CD4-positive, alpha-beta memory T cell (primary cell): ENCODE data around the gene ZBTB21. TPM values are rescaled to one million over a fixed set of nuclear protein-coding genes. Genes with fewer than 3 reads are reported as not detected.

Experiments
- CTCF ChIA-PET: fragments of 350-600 bp; sonication (Branson Sonifier 250); formaldehyde crosslinking; loops from one replicate; lab custom pipeline; 2021; ENCODE audit warnings: inconsistent platforms; ENCODE audit not compliant: partially characterized antibody; lab: Charles Lee
- POLR2A ChIA-PET: fragments of 350-600 bp; sonication (Branson Sonifier 250); formaldehyde crosslinking; loops from one replicate; lab custom pipeline; 2021; ENCODE audit not compliant: partially characterized antibody; lab: Charles Lee
- DNase-seq, 5 donors: peaks; one replicate each; pipeline versions ENCODE4 v3.0.0 to v3.0.0-alpha.2; 2020 to 2022; ENCODE audit warnings: mixed read lengths in 1 of 5
- H3K27ac ChIP-seq: one replicate; pipeline ENCODE4 v1.7.0; 2013; ENCODE audit warnings: low read depth, low read length
- H3K27me3 ChIP-seq: 2 replicates; pipeline ENCODE4 v1.7.0; 2013; ENCODE audit warnings: mild to moderate bottlenecking, low read length, moderate library complexity; ENCODE audit not compliant: insufficient read depth
- H3K36me3 ChIP-seq: 2 replicates; pipeline ENCODE4 v1.7.0; 2013; ENCODE audit warnings: mild to moderate bottlenecking, low read length, moderate library complexity; ENCODE audit not compliant: insufficient read depth
- H3K4me1 ChIP-seq: 2 replicates; pipeline ENCODE4 v1.7.0; 2013; ENCODE audit warnings: mild to moderate bottlenecking, low read length, moderate library complexity; ENCODE audit not compliant: insufficient read depth
- H3K4me3 ChIP-seq, 2 donors: one replicate each; pipeline ENCODE4 v1.7.0; 2013; ENCODE audit warnings: low read length in 2 of 2, mild to moderate bottlenecking in 1 of 2
- H3K9me3 ChIP-seq, 2 donors: one replicate each; pipeline ENCODE4 v1.7.0; 2013; ENCODE audit warnings: low read length in 2 of 2, control low read depth in 1 of 2; ENCODE audit not compliant: control insufficient read depth in 1 of 2
- H3K27ac Mint-ChIP-seq, 7 donors: one replicate each; pipeline ENCODE4 v1.8.0; 2020 to 2021; ENCODE audit warnings: mixed read lengths in 7 of 7, mild to moderate bottlenecking in 6 of 7, inconsistent platforms in 3 of 7, moderate library complexity in 3 of 7
- H3K27me3 Mint-ChIP-seq, 2 donors: one replicate each; pipeline ENCODE4 v1.8.0; 2020 to 2021; ENCODE audit warnings: mixed read lengths in 2 of 2
- H3K36me3 Mint-ChIP-seq, 2 donors: one replicate each; pipeline ENCODE4 v1.8.0; 2020 to 2021; ENCODE audit warnings: mixed read lengths in 2 of 2, inconsistent platforms in 1 of 2, mild to moderate bottlenecking in 1 of 2
- H3K4me1 Mint-ChIP-seq, 4 donors: one replicate each; pipeline ENCODE4 v1.8.0; 2020 to 2021; ENCODE audit warnings: mixed read lengths in 4 of 4, mild to moderate bottlenecking in 1 of 4
- H3K4me3 Mint-ChIP-seq, 8 donors: one replicate each; pipeline ENCODE4 v1.8.0; 2020 to 2021; ENCODE audit warnings: mixed read lengths in 8 of 8, mild to moderate bottlenecking in 7 of 8, moderate library complexity in 6 of 8, inconsistent platforms in 3 of 8
- H3K9me3 Mint-ChIP-seq, 8 donors: one replicate each; pipeline ENCODE4 v1.8.0; 2020 to 2021; ENCODE audit warnings: mixed read lengths in 8 of 8, mild to moderate bottlenecking in 5 of 8, inconsistent platforms in 3 of 8, moderate library complexity in 1 of 8
- intact Hi-C: fragments of 100-400 bp; cut with micrococcal nuclease; formaldehyde crosslinking; loops from one replicate; pipeline ENCODE4 v1.15.1; 2023
- polyA plus RNA-seq, 2 donors: library from polyadenylated mRNA; unstranded; fragments of 300-500 nt; fragmentation: Illumina TruSeq; gene quantifications; one replicate each; pipeline ENCODE4 v1.2.3, GENCODE V29; 2021
- total RNA-seq, 2 experiments: library from RNA; stranded (reverse); gene quantifications; one replicate each; pipeline ENCODE4 v1.2.3, GENCODE V29; 2021

Gene ZBTB21
- total and polyA plus RNA-seq, 4 experiments from 2014 or later, result 4.3 to 21.7 (median 13.5) TPM

GRCh38 chr21:41989698-41990097 is 20.5 kb downstream of the ZBTB21 start:
- no peaks in the 10 kb centered on the region for H3K27me3 ChIP-seq
- no peak for DNase-seq
- no peaks in the 10 kb centered on the region for H3K27me3 Mint-ChIP-seq
- intact Hi-C loops, result no loop called here
- H3K9me3 ChIP-seq, result no peaks in the 10 kb centered on the region
- peaks cover 0 to 4% (median under 1%) of the 10 kb centered on the region in 4 donors for H3K4me1 Mint-ChIP-seq
- ChIA-PET CTCF (no interaction called here), POLR2A (no interaction called here)
- H3K36me3 ChIP-seq, result peaks cover 23% of the 10 kb centered on the region
- H3K27ac ChIP-seq, result no peak overlapping the region
- H3K27ac Mint-ChIP-seq, result peak overlapping the region in 1 of 7 donors; percentile 48
- peaks cover 35 to 44% of the 10 kb centered on the region in 2 donors for H3K36me3 Mint-ChIP-seq
- no peak overlapping the region for H3K4me3 Mint-ChIP-seq
- no peak overlapping the region for H3K4me3 ChIP-seq
- peaks cover 0 to 2% (median 0%) of the 10 kb centered on the region in 8 donors for H3K9me3 Mint-ChIP-seq
- H3K4me1 ChIP-seq, result no peaks in the 10 kb centered on the region

DNA sequence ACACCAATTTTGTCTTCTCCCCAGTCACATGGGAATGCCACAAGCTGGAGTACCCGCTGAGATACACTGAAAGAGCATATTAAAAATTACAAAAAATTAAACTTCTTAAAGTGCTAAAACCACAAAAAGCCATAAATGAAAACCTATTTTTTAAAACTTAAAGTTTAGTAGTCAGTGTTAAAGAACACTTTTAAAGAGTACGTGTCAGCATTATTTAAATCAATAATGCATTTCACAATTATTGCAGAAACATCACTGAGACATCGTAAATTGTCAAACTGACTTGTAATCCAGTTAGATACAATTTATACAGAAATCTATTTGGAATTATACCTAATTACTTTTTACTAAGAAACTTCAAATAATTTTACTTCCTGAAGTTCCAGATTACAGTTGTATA is 22.9 kb downstream of the ZBTB21 start:
- H3K4me3 Mint-ChIP-seq, result no peak overlapping the region
- Histone ChIP-seq H3K36me3 (peaks cover 6% of the 10 kb centered on the region), H3K4me1 (no peaks in the 10 kb centered on the region), H3K27ac (no peak overlapping the region), H3K9me3 (no peaks in the 10 kb centered on the region), H3K27me3 (no peaks in the 10 kb centered on the region), H3K4me3 (no peak overlapping the region)
- peaks cover 23% of the 10 kb centered on the region in 2 donors for H3K36me3 Mint-ChIP-seq
- no peak for DNase-seq
- H3K27me3 Mint-ChIP-seq, result no peaks in the 10 kb centered on the region
- intact Hi-C loops, result no loop called here
- peaks cover 0 to 4% (median under 1%) of the 10 kb centered on the region in 4 donors for H3K4me1 Mint-ChIP-seq
- no peak overlapping the region for H3K27ac Mint-ChIP-seq
- ChIA-PET POLR2A (no interaction called here), CTCF (interaction anchor here (1.5 kb wide), 1 partner anchor 121 kb away, joined by 4 read pairs; no protein-coding TSS in a partner anchor)
- H3K9me3 Mint-ChIP-seq, result peaks cover 0 to 17% (median 9%) of the 10 kb centered on the region in 8 donors

DNA sequence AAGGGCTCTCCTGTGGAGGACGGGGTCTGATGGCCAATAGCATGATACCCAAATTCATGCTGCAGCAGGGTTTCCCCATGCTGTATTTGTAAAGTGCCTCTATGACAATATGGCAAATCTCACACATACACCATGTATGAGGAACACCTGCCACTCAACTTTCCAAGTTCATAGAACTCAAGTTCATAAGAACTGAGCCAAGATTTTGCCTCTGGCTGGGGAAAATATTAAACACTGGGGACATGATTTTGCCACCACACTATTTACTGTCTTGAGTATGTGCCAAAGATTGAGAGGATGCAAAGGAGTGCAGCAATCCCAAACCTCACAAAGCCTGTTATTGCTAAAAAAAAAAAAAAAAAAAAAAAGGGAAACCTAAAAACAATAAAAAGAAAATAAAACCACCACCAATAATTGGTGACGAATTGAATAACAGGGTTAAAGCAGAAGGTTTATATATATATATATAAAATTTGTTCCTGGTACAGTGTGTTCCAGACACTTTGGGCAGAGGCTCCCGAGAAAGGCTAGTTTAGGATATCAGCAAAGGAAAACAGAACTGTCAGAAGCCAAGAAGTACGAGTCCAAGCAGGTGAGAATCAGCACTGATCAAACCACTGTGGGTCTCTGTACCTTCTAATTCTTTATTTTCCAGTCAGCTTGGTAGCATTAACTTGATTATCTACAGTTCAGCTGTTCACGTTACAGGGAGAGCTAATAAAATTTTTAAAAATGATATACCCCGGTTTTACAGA is 24.3 kb downstream of the ZBTB21 start:
- ChIA-PET CTCF (interaction anchor here (1.5 kb wide), 1 partner anchor 122 kb away, joined by 4 read pairs; no protein-coding TSS in a partner anchor), POLR2A (no interaction called here)
- Histone ChIP-seq H3K27ac (no peak overlapping the region), H3K4me1 (no peaks in the 10 kb centered on the region), H3K4me3 (no peak overlapping the region), H3K36me3 (no peaks in the 10 kb centered on the region), H3K9me3 (no peaks in the 10 kb centered on the region), H3K27me3 (no peaks in the 10 kb centered on the region)
- Mint-ChIP-seq H3K9me3 (peaks cover 0 to 22% (median 11%) of the 10 kb centered on the region in 8 donors), H3K27me3 (no peaks in the 10 kb centered on the region), H3K27ac (peak overlapping the region in 2 of 7 donors; percentile 13 to 59), H3K4me1 (peaks cover 0 to 1% (median under 1%) of the 10 kb centered on the region in 4 donors), H3K4me3 (no peak overlapping the region), H3K36me3 (peaks cover 9 to 14% of the 10 kb centered on the region in 2 donors)
- DNase-seq, result no peak
- intact Hi-C loops, result no loop called here

DNA sequence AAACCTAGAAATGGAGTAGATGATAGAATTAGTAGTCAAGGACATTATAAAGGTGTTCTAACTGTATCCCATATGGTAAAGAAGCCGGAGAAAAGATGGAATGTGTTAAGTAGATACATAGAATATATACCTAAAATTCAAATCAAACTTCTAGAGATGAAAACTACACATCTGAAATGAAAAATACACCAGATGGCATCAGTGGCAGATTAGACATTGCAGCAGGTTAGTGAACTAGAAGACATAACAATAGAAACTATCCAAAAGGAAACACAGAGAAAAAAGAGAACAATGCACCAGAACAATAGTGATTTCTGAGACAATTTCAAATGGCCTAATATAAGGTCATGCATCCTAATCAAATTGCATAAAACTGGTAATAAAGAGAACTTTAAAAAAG is 26.9 kb downstream of the ZBTB21 start:
- intact Hi-C loops, result no loop called here
- Mint-ChIP-seq H3K4me3 (no peak overlapping the region), H3K9me3 (peaks cover 0 to 32% (median 17%) of the 10 kb centered on the region in 8 donors), H3K4me1 (peaks cover 0 to 1% (median 0%) of the 10 kb centered on the region in 4 donors), H3K36me3 (peaks cover 0 to 14% of the 10 kb centered on the region in 2 donors), H3K27me3 (no peaks in the 10 kb centered on the region), H3K27ac (no peak overlapping the region)
- H3K27me3 ChIP-seq, result no peaks in the 10 kb centered on the region
- no peaks in the 10 kb centered on the region for H3K36me3 ChIP-seq
- POLR2A ChIA-PET, result no interaction called here
- no peak for DNase-seq
- no peaks in the 10 kb centered on the region for H3K4me1 ChIP-seq
- no peak overlapping the region for H3K4me3 ChIP-seq
- no peaks in the 10 kb centered on the region for H3K9me3 ChIP-seq
- CTCF ChIA-PET, result interaction anchor here (1.0 to 1.4 kb wide), 2 partner anchors 124 to 163 kb away, joined by 3 to 6 read pairs; no protein-coding TSS in a partner anchor
- no peak overlapping the region for H3K27ac ChIP-seq

GRCh38 chr21:41980561-41980960 is 29.6 kb downstream of the ZBTB21 start:
- Mint-ChIP-seq H3K27ac (no peak overlapping the region), H3K27me3 (no peaks in the 10 kb centered on the region), H3K36me3 (peaks cover 0 to 14% of the 10 kb centered on the region in 2 donors), H3K4me3 (no peak overlapping the region), H3K4me1 (no peaks in the 10 kb centered on the region), H3K9me3 (peaks cover 0 to 32% (median 17%) of the 10 kb centered on the region in 8 donors)
- no peaks in the 10 kb centered on the region for H3K9me3 ChIP-seq
- no peaks in the 10 kb centered on the region for H3K27me3 ChIP-seq
- ChIA-PET CTCF (no interaction called here), POLR2A (no interaction called here)
- H3K36me3 ChIP-seq, result no peaks in the 10 kb centered on the region
- H3K27ac ChIP-seq, result no peak overlapping the region
- no peaks in the 10 kb centered on the region for H3K4me1 ChIP-seq
- no peak for DNase-seq
- intact Hi-C loops, result no loop called here
- H3K4me3 ChIP-seq, result no peak overlapping the region

- ChIA-PET POLR2A (no interaction called here), CTCF (no interaction called here)
- Histone ChIP-seq H3K9me3 (no peaks in the 10 kb centered on the region), H3K36me3 (no peaks in the 10 kb centered on the region), H3K4me1 (peaks cover 1% of the 10 kb centered on the region), H3K27me3 (no peaks in the 10 kb centered on the region), H3K4me3 (no peak overlapping the region), H3K27ac (no peak overlapping the region)
- Mint-ChIP-seq H3K4me3 (no peak overlapping the region), H3K27me3 (no peaks in the 10 kb centered on the region), H3K27ac (peak overlapping the region in 1 of 7 donors; percentile 36), H3K4me1 (peaks cover 0 to 3% (median 1%) of the 10 kb centered on the region in 4 donors), H3K36me3 (peaks cover 0 to 14% of the 10 kb centered on the region in 2 donors), H3K9me3 (peaks cover 0 to 32% (median 17%) of the 10 kb centered on the region in 8 donors)
- intact Hi-C loops, result no loop called here
- no peak for DNase-seq
Measured at GRCh38 chr21:41979751-41980369, 30.3 kb downstream of the ZBTB21 start.

DNA sequence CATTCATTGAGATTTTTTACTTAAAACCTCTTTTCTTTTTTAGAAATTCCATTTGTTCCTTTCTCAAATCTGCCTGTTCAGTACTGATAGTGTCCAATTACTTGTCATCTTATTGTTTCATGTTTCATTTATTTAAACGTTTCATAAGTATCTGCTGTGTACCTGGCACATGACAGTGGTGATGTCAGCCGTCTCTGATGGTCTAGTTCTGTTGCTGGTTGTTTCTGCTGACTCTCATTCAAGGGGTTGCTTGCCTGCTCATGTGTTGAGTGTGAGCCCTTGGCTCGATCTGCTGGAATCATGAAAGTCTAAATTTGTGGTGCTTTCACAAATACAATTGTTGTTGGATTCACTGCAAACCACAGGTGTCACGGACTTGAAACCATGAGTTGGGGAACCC is 30.8 kb downstream of the ZBTB21 start:
- CTCF ChIA-PET, result no interaction called here
- POLR2A ChIA-PET, result no interaction called here
- H3K27ac ChIP-seq, result no peak overlapping the region
- intact Hi-C loops, result no loop called here
- Mint-ChIP-seq H3K27me3 (no peaks in the 10 kb centered on the region), H3K9me3 (peaks cover 0 to 32% (median 17%) of the 10 kb centered on the region in 8 donors), H3K27ac (peak overlapping the region in 1 of 7 donors; percentile 36), H3K4me3 (no peak overlapping the region), H3K4me1 (peaks cover 3 to 9% (median 5%) of the 10 kb centered on the region in 4 donors), H3K36me3 (peaks cover 0 to 14% of the 10 kb centered on the region in 2 donors)
- no peak for DNase-seq
- H3K4me3 ChIP-seq, result no peak overlapping the region
- H3K4me1 ChIP-seq, result peaks cover 7% of the 10 kb centered on the region
- no peaks in the 10 kb centered on the region for H3K36me3 ChIP-seq
- H3K27me3 ChIP-seq, result no peaks in the 10 kb centered on the region
- H3K9me3 ChIP-seq, result no peaks in the 10 kb centered on the region
